ENCODE measurements around the gene DLX5.
A peak's percentile ranks its signal among the peaks of the same experiment; 100 is the strongest.

Gene DLX5

GRCh38 chr7:97011536-97012364 is 12.9 kb downstream of the DLX5 start:
- Mint-ChIP-seq H3K4me3 (no peak overlapping the region), H3K27me3 (peaks cover 82% of the 10 kb centered on the region), H3K36me3 (peaks cover 4% of the 10 kb centered on the region), H3K9me3 (peaks cover 16% of the 10 kb centered on the region), H3K4me1 (peaks cover 3% of the 10 kb centered on the region), H3K27ac (no peak overlapping the region)

- H3K4me3 Mint-ChIP-seq: no peak overlapping the region
- peaks cover 81% of the 10 kb centered on the region for H3K27me3 Mint-ChIP-seq
- peaks cover 4% of the 10 kb centered on the region for H3K36me3 Mint-ChIP-seq
- H3K27ac Mint-ChIP-seq: no peak overlapping the region
- H3K4me1 Mint-ChIP-seq: peaks cover 6% of the 10 kb centered on the region
- H3K9me3 Mint-ChIP-seq: peaks cover 16% of the 10 kb centered on the region
Observed at GRCh38 chr7:97011104-97011503, 13.5 kb downstream of the DLX5 start.

GRCh38 chr7:97009753-97010732 is 14.6 kb downstream of the DLX5 start:
- H3K27me3 Mint-ChIP-seq: peaks cover 72% of the 10 kb centered on the region
- peaks cover 4% of the 10 kb centered on the region for H3K36me3 Mint-ChIP-seq
- H3K27ac Mint-ChIP-seq: no peak overlapping the region
- no peak overlapping the region for H3K4me3 Mint-ChIP-seq
- peaks cover 16% of the 10 kb centered on the region for H3K9me3 Mint-ChIP-seq
- peaks cover 7% of the 10 kb centered on the region for H3K4me1 Mint-ChIP-seq

GRCh38 chr7:97008275-97008917 is 16.2 kb downstream of the DLX5 start:
- Mint-ChIP-seq H3K36me3 (peaks cover 4% of the 10 kb centered on the region), H3K4me3 (no peak overlapping the region), H3K4me1 (peaks cover 18% of the 10 kb centered on the region), H3K27me3 (peaks cover 62% of the 10 kb centered on the region), H3K9me3 (peaks cover 13% of the 10 kb centered on the region), H3K27ac (no peak overlapping the region)

GRCh38 chr7:97007583-97007861 is 17.1 kb downstream of the DLX5 start:
- Mint-ChIP-seq H3K36me3 (peaks cover 4% of the 10 kb centered on the region), H3K4me3 (no peak overlapping the region), H3K9me3 (peaks cover 11% of the 10 kb centered on the region), H3K27ac (no peak overlapping the region), H3K4me1 (peaks cover 18% of the 10 kb centered on the region), H3K27me3 (peaks cover 62% of the 10 kb centered on the region)

GRCh38 chr7:97006816-97007582 is 17.6 kb downstream of the DLX5 start:
- Mint-ChIP-seq H3K27me3 (peaks cover 64% of the 10 kb centered on the region), H3K9me3 (peaks cover 11% of the 10 kb centered on the region), H3K4me3 (peak overlapping the region; percentile 82), H3K36me3 (peaks cover 4% of the 10 kb centered on the region), H3K27ac (no peak overlapping the region), H3K4me1 (peaks cover 18% of the 10 kb centered on the region)

GRCh38 chr7:97006055-97006815 is 18.4 kb downstream of the DLX5 start:
- Mint-ChIP-seq H3K27me3 (peaks cover 63% of the 10 kb centered on the region), H3K4me3 (peak overlapping the region; percentile 82), H3K9me3 (peaks cover 3% of the 10 kb centered on the region), H3K27ac (no peak overlapping the region), H3K36me3 (peaks cover 2% of the 10 kb centered on the region), H3K4me1 (peaks cover 18% of the 10 kb centered on the region)

- Mint-ChIP-seq H3K27ac (no peak within 1 kb of the TSS), H3K36me3 (peaks cover 2% of the 10 kb centered on the region), H3K9me3 (no peaks in the 10 kb centered on the region), H3K4me3 (peak within 1 kb of the TSS; percentile 80), H3K4me1 (peaks cover 18% of the 10 kb centered on the region), H3K27me3 (peaks cover 66% of the 10 kb centered on the region)
Observed at GRCh38 chr7:97005183-97006054, 19.2 kb downstream of the DLX5 start, which contains the start of gene DLX6. DLX6 (plus strand) TSS chr7:97005553; CDS start chr7:97005978, 425 bp downstream.

GRCh38 chr7:97004247-97005182 is 20.1 kb downstream of the DLX5 start:
- H3K27me3 Mint-ChIP-seq: peaks cover 66% of the 10 kb centered on the region
- no peak overlapping the region for H3K27ac Mint-ChIP-seq
- H3K4me3 Mint-ChIP-seq: peak overlapping the region; percentile 63
- no peaks in the 10 kb centered on the region for H3K36me3 Mint-ChIP-seq
- no peaks in the 10 kb centered on the region for H3K9me3 Mint-ChIP-seq
- peaks cover 18% of the 10 kb centered on the region for H3K4me1 Mint-ChIP-seq

- Mint-ChIP-seq H3K27me3 (peaks cover 67% of the 10 kb centered on the region), H3K36me3 (no peaks in the 10 kb centered on the region), H3K9me3 (no peaks in the 10 kb centered on the region), H3K27ac (no peak overlapping the region), H3K4me3 (peak overlapping the region; percentile 23), H3K4me1 (peaks cover 18% of the 10 kb centered on the region)
Observed at GRCh38 chr7:97003262-97004246, 21.1 kb downstream of the DLX5 start.

GRCh38 chr7:97002555-97003261 is 21.9 kb downstream of the DLX5 start:
- Mint-ChIP-seq H3K9me3 (no peaks in the 10 kb centered on the region), H3K4me3 (no peak overlapping the region), H3K36me3 (no peaks in the 10 kb centered on the region), H3K4me1 (peaks cover 18% of the 10 kb centered on the region), H3K27me3 (peaks cover 65% of the 10 kb centered on the region), H3K27ac (no peak overlapping the region)

All from activated naive CD4-positive, alpha-beta T cell treated with anti-CD3 and anti-CD28 coated beads, Interleukin-2, amount 50 U/mL, for 24 hours (primary cell).